CD14-positive monocyte (primary cell): Measurements from ENCODE around the gene BCL2. TPM values are rescaled to one million over a fixed set of nuclear protein-coding genes. Genes with fewer than 3 reads are reported as not detected.

Experiments
- DNase-seq, 3 donors: peaks; one replicate each; pipeline ENCODE4 v3.0.0-alpha.2; 2011 to 2022
- H2AFZ ChIP-seq: 2 replicates; pipeline ENCODE4 v1.6.0; 2012; ENCODE audit warnings: mild to moderate bottlenecking, low read depth, low read length, inconsistent platforms; ENCODE audit not compliant: insufficient read depth, poor library complexity, severe bottlenecking
- H3K27ac ChIP-seq, 2 donors: 1 replicate in 1 of 2; 2 replicates in 1 of 2; pipeline ENCODE4 v1.5.1; 2012 to 2013; ENCODE audit warnings: low read length in 2 of 2, control low read depth in 1 of 2, inconsistent platforms in 1 of 2, low read depth in 1 of 2, mild to moderate bottlenecking in 1 of 2
- H3K27me3 ChIP-seq, 2 donors: one replicate each; pipeline versions ENCODE4 v1.6.0 to v1.6.1; 2011 to 2013; ENCODE audit warnings: low read length in 2 of 2; ENCODE audit not compliant: control insufficient read depth in 2 of 2, insufficient read depth in 2 of 2
- H3K36me3 ChIP-seq, 2 donors: replicated peaks in 1 of 2; 1 replicate in 1 of 2; 2 replicates in 1 of 2; pipeline versions ENCODE4 v1.5.1 to v1.6.1; 2012 to 2013; ENCODE audit warnings: low read length in 2 of 2, control low read depth in 1 of 2, inconsistent platforms in 1 of 2, mild to moderate bottlenecking in 1 of 2; ENCODE audit not compliant: insufficient read depth in 2 of 2, control insufficient read depth in 1 of 2
- H3K4me1 ChIP-seq, 2 donors: 1 replicate in 1 of 2; 2 replicates in 1 of 2; pipeline versions ENCODE4 v1.5.1 to v1.6.1; 2012 to 2013; ENCODE audit warnings: low read length in 2 of 2, control low read depth in 1 of 2, inconsistent platforms in 1 of 2, mild to moderate bottlenecking in 1 of 2, moderate library complexity in 1 of 2; ENCODE audit not compliant: insufficient read depth in 2 of 2, control insufficient read depth in 1 of 2
- H3K4me2 ChIP-seq: replicated peaks from 2 replicates; pipeline ENCODE3; 2012; ENCODE audit warnings: low read length, moderate library complexity, mild to moderate bottlenecking; ENCODE audit not compliant: poor library complexity, severe bottlenecking; ENCODE audit errors: extremely low read depth
- H3K4me3 ChIP-seq, 3 experiments: fragments of 200-600 bp in 1 of 3; sonication (generic) in 1 of 3; replicated peaks in 1 of 3; 1 replicate in 2 of 3; 2 replicates in 1 of 3; pipeline ENCODE4 v1.5.1; 2011 to 2013; ENCODE audit warnings: low read length in 3 of 3, mild to moderate bottlenecking in 3 of 3, control low read depth in 2 of 3, low read depth in 2 of 3, inconsistent platforms in 1 of 3, moderate library complexity in 1 of 3
- H3K79me2 ChIP-seq: 2 replicates; pipeline ENCODE4 v1.6.0; 2012; ENCODE audit warnings: mild to moderate bottlenecking, control low read depth, inconsistent platforms, low read length, moderate library complexity; ENCODE audit not compliant: insufficient read depth
- H3K9ac ChIP-seq: 2 replicates; pipeline ENCODE4 v1.6.0; 2017; ENCODE audit warnings: low read length, mild to moderate bottlenecking; ENCODE audit not compliant: insufficient read depth, poor library complexity, severe bottlenecking
- H3K9me3 ChIP-seq, 2 donors: replicated peaks in 1 of 2; 1 replicate in 1 of 2; 2 replicates in 1 of 2; pipeline versions ENCODE4 v1.5.1 to v1.6.1; 2012 to 2013; ENCODE audit warnings: low read length in 2 of 2, control low read depth in 1 of 2; ENCODE audit not compliant: control insufficient read depth in 1 of 2, insufficient read depth in 1 of 2
- H4K20me1 ChIP-seq: 2 replicates; pipeline ENCODE4 v1.6.0; 2012; ENCODE audit warnings: mild to moderate bottlenecking, low read length, control low read depth, moderate library complexity; ENCODE audit not compliant: insufficient read depth
- H3K27ac Mint-ChIP-seq, 7 donors: one replicate each; pipeline ENCODE4 v1.8.0; 2020; ENCODE audit warnings: mild to moderate bottlenecking in 7 of 7, mixed read lengths in 7 of 7, moderate library complexity in 6 of 7, inconsistent platforms in 2 of 7
- H3K27me3 Mint-ChIP-seq, 3 donors: one replicate each; pipeline ENCODE4 v1.8.0; 2021 to 2022; ENCODE audit warnings: low read depth in 3 of 3, mild to moderate bottlenecking in 3 of 3, mixed read lengths in 3 of 3, moderate library complexity in 3 of 3, inconsistent platforms in 1 of 3
- H3K36me3 Mint-ChIP-seq, 2 donors: one replicate each; pipeline ENCODE4 v1.8.0; 2020; ENCODE audit warnings: mixed read lengths in 2 of 2, inconsistent platforms in 1 of 2, mild to moderate bottlenecking in 1 of 2
- H3K4me1 Mint-ChIP-seq: one replicate; pipeline ENCODE4 v1.8.0; 2020; ENCODE audit warnings: mild to moderate bottlenecking, mixed read lengths
- H3K4me3 Mint-ChIP-seq, 2 donors: one replicate each; pipeline ENCODE4 v1.8.0; 2020; ENCODE audit warnings: mild to moderate bottlenecking in 2 of 2, mixed read lengths in 2 of 2, moderate library complexity in 1 of 2
- H3K9me3 Mint-ChIP-seq, 7 donors: one replicate each; pipeline ENCODE4 v1.8.0; 2020 to 2022; ENCODE audit warnings: mixed read lengths in 7 of 7, mild to moderate bottlenecking in 6 of 7, moderate library complexity in 6 of 7, inconsistent platforms in 2 of 7
- WGBS: methylation state at CpG from one replicate; pipeline ENCODE4 v1.1.5; 2013; ENCODE audit warnings: missing lambda C conversion rate; ENCODE audit not compliant: insufficient coverage; 5-methylcytosine and 5-hydroxymethylcytosine counted together
- intact Hi-C, 2 donors: fragments of 100-400 bp; cut with micrococcal nuclease; formaldehyde crosslinking; loops; one replicate each; pipeline versions ENCODE4 v1.15.0 to v1.15.1; 2023
- polyA plus RNA-seq, 3 donors: library from polyadenylated mRNA; depleted of rRNA in 1 of 3; unstranded in 2 of 3; stranded (reverse) in 1 of 3; fragments of 300-500 nt in 2 of 3; fragments of >200 nt in 1 of 3; fragmentation: Illumina TruSeq in 2 of 3; gene quantifications; 1 replicate in 2 of 3; 2 replicates in 1 of 3; pipeline ENCODE4 v1.2.3, GENCODE V29; 2012 to 2021
- TF ChIP-seq, protein P1 (sequence below): fragments of 200-600 bp; IDR thresholded peaks from one replicate; pipeline ENCODE4 v1.8.0; 2022; ENCODE audit warnings: antibody characterized with exemption, mild to moderate bottlenecking

BCL2 gene
- polyA plus RNA-seq, 3 donors = 0.58 to 2.5 (median 1.1) TPM

DNA sequence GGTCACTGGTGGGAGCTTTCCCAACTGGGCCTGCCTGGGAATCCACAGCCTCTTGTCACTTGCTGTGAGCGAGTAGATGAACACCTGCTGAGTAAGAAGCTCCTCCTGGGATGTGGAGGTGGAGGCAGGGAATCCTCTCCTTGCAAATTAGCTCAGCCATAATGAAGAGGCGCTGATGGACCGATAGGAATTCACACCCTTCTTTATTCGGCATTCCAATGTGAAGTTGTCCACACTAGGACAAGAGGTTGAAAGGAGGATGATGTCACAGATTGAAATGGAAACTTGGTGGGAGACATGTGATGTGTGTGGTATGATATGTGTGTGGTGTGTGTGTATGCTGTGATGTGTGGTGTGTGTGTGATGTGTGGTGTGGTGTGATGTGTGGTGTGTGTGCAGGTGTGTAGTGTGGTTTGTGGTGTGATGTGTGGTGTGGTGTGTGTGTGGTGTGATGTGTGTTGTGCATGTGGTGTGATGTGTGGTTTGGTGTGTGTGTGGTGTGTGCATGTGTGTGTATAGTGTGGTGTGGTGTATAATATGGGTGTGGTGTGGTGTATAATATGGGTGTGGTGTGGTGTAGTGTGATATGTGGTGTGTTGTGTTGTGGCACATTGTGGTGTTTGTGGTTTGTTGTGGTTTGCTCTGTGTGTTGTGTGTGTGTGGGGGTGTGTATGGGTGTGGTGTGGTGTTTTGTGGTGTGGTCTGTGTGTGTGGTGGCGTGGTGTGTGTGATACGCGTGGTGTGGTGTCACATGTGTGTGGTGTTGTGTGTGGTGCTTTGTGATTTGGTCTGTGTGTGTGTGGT lies 216.4 kb downstream of the BCL2 start:
- Mint-ChIP-seq H3K27me3 (peaks cover 0 to 3% (median 2%) of the 10 kb centered on the region in 3 donors), H3K9me3 (peaks cover 0 to 10% (median 3%) of the 10 kb centered on the region in 7 donors), H3K4me3 (no peak overlapping the region), H3K4me1 (peaks cover 51% of the 10 kb centered on the region), H3K27ac (peak overlapping the region in 3 of 7 donors; percentile 0 to 28 (median 24)), H3K36me3 (no peaks in the 10 kb centered on the region)
- no peaks in the 10 kb centered on the region for H4K20me1 ChIP-seq
- no peaks in the 10 kb centered on the region for H3K27me3 ChIP-seq
- H3K4me1 ChIP-seq = peaks cover 25 to 49% of the 10 kb centered on the region in 2 donors
- WGBS = 79% methylated on average over 6 of the region's 7 CpGs
- H3K4me3 ChIP-seq = no peak overlapping the region
- no peak overlapping the region for H2AFZ ChIP-seq
- no peak overlapping the region for H3K27ac ChIP-seq
- no peak overlapping the region for H3K9ac ChIP-seq
- TF ChIP-seq, protein P1, sequence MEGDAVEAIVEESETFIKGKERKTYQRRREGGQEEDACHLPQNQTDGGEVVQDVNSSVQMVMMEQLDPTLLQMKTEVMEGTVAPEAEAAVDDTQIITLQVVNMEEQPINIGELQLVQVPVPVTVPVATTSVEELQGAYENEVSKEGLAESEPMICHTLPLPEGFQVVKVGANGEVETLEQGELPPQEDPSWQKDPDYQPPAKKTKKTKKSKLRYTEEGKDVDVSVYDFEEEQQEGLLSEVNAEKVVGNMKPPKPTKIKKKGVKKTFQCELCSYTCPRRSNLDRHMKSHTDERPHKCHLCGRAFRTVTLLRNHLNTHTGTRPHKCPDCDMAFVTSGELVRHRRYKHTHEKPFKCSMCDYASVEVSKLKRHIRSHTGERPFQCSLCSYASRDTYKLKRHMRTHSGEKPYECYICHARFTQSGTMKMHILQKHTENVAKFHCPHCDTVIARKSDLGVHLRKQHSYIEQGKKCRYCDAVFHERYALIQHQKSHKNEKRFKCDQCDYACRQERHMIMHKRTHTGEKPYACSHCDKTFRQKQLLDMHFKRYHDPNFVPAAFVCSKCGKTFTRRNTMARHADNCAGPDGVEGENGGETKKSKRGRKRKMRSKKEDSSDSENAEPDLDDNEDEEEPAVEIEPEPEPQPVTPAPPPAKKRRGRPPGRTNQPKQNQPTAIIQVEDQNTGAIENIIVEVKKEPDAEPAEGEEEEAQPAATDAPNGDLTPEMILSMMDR = no peak
- H3K36me3 ChIP-seq = no peaks in the 10 kb centered on the region
- intact Hi-C loops = no loop called here
- H3K9me3 ChIP-seq = no peaks in the 10 kb centered on the region
- no peak for DNase-seq
- H3K79me2 ChIP-seq = no peaks in the 10 kb centered on the region
- no peak overlapping the region for H3K4me2 ChIP-seq

DNA sequence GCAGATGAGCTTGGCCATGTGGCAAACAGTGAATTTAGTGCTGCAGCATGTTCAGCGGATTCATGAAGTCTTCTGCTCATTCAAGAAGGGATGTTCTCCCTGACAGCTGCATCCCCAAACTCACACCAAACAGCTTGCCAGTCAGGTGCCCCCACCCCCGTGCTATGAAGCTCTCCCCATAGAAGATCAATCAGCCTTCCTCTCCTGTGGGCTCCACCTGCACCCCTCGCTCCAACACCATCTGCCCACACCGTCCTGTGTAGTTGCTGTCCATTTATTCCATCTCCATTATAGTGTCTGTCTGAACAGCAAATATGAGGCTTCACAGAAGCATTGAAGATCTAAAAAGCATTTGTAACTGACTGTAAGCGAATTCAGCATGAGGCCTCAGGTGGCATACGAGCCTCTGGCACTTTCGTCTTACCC lies 218.9 kb downstream of the BCL2 start:
- no peak overlapping the region for H3K4me3 Mint-ChIP-seq
- no peaks in the 10 kb centered on the region for H4K20me1 ChIP-seq
- whole genome bisulfite sequencing = 73% methylated on average over 7 of the region's 7 CpGs

More for the DNA sequence above, 218.9 kb downstream of the BCL2 start:
- Histone ChIP-seq H3K4me2 (no peak overlapping the region), H3K36me3 (no peaks in the 10 kb centered on the region), H3K9ac (no peak overlapping the region), H3K4me3 (no peak overlapping the region), H3K79me2 (no peaks in the 10 kb centered on the region), H3K27ac (no peak overlapping the region), H3K9me3 (no peaks in the 10 kb centered on the region), H3K4me1 (peaks cover 25 to 39% of the 10 kb centered on the region in 2 donors), H3K27me3 (no peaks in the 10 kb centered on the region), H2AFZ (peak overlapping the region; percentile 66)
- intact Hi-C loops = no loop called here
- TF ChIP-seq, protein P1 = no peak
- peaks cover 0 to 10% (median 3%) of the 10 kb centered on the region in 7 donors for H3K9me3 Mint-ChIP-seq
- peaks cover 0 to 3% (median 2%) of the 10 kb centered on the region in 3 donors for H3K27me3 Mint-ChIP-seq
- H3K4me1 Mint-ChIP-seq = peaks cover 37% of the 10 kb centered on the region
- no peak for DNase-seq
- H3K36me3 Mint-ChIP-seq = no peaks in the 10 kb centered on the region
- no peak overlapping the region for H3K27ac Mint-ChIP-seq
